Measurements from ENCODE around the gene WWC2.
"Not testable (repeated sequence)": the region's sequence is repeated elsewhere in the genome, so short reads cannot be mapped to it uniquely, and the experiment has no call there.

Gene WWC2

GRCh38 chr4:183101956-183102480 is 3.0 kb downstream of the WWC2 start:
- Histone ChIP-seq H3K27me3 (ENCODE audit: control insufficient read depth, insufficient read depth, low read length) (peaks cover 8% of the 10 kb centered on the region), H3K36me3 (ENCODE audit: control insufficient read depth, low read depth, low read length) (no peaks in the 10 kb centered on the region), H3K9me3 (ENCODE audit: control insufficient read depth, low read depth, low read length) (no peaks in the 10 kb centered on the region), H3K27ac (ENCODE audit: low read length) (no peak overlapping the region), H3K4me3 (ENCODE audit: low read length) (peak overlapping the region; percentile 86), H3K9ac (ENCODE audit: low read length) (no peak overlapping the region), H3K4me1 (ENCODE audit: control insufficient read depth, low read depth, low read length) (peaks cover 42% of the 10 kb centered on the region)

GRCh38 chr4:183105092-183105491 is 6.0 kb downstream of the WWC2 start:
- Histone ChIP-seq H3K4me1 (ENCODE audit: control insufficient read depth, low read depth, low read length) (peaks cover 53% of the 10 kb centered on the region), H3K9me3 (ENCODE audit: control insufficient read depth, low read depth, low read length) (no peaks in the 10 kb centered on the region), H3K27me3 (ENCODE audit: control insufficient read depth, insufficient read depth, low read length) (no peaks in the 10 kb centered on the region), H3K4me3 (ENCODE audit: low read length) (no peak overlapping the region), H3K27ac (ENCODE audit: low read length) (peak overlapping the region; percentile 35), H3K36me3 (ENCODE audit: control insufficient read depth, low read depth, low read length) (no peaks in the 10 kb centered on the region), H3K9ac (ENCODE audit: low read length) (no peak overlapping the region)

DNA sequence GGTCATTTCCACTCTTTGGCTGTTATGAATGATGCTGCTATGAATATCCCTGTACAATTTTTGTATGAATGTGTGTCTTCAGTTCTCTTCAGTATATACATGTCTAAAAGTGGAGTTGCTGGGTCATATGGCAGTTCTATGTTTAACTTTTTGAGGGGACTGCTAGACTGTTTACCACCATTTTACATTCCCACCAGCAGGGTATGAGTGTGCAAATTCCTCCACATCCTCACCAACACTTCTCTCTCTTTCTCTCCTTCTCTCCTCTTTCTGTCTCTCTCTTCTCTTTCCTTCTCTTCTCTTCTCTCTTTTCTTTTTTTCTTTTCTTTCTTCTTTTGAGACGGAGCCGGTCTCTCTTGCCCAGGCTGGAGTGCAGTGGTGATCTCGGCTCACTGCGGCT is 7.8 kb downstream of the WWC2 start:
- Histone ChIP-seq H3K27me3 (ENCODE audit: control insufficient read depth, insufficient read depth, low read length) (no peaks in the 10 kb centered on the region), H3K9ac (ENCODE audit: low read length) (no peak overlapping the region), H3K9me3 (ENCODE audit: control insufficient read depth, low read depth, low read length) (no peaks in the 10 kb centered on the region), H3K4me3 (ENCODE audit: low read length) (no peak overlapping the region), H3K36me3 (ENCODE audit: control insufficient read depth, low read depth, low read length) (no peaks in the 10 kb centered on the region), H3K4me1 (ENCODE audit: control insufficient read depth, low read depth, low read length) (peaks cover 49% of the 10 kb centered on the region), H3K27ac (ENCODE audit: low read length) (no peak overlapping the region)

GRCh38 chr4:183107891-183108459 is 8.9 kb downstream of the WWC2 start:
- H3K4me3 ChIP-seq (ENCODE audit: low read length), result no peak overlapping the region
- no peak overlapping the region for H3K9ac ChIP-seq (ENCODE audit: low read length)
- peaks cover 47% of the 10 kb centered on the region for H3K4me1 ChIP-seq (ENCODE audit: control insufficient read depth, low read depth, low read length)
- H3K9me3 ChIP-seq (ENCODE audit: control insufficient read depth, low read depth, low read length), result no peaks in the 10 kb centered on the region
- no peak overlapping the region for H3K27ac ChIP-seq (ENCODE audit: low read length)
- H3K27me3 ChIP-seq (ENCODE audit: control insufficient read depth, insufficient read depth, low read length), result no peaks in the 10 kb centered on the region
- no peaks in the 10 kb centered on the region for H3K36me3 ChIP-seq (ENCODE audit: control insufficient read depth, low read depth, low read length)

GRCh38 chr4:183110244-183110643 is 11.2 kb downstream of the WWC2 start:
- H3K27me3 ChIP-seq (ENCODE audit: control insufficient read depth, insufficient read depth, low read length), result no peaks in the 10 kb centered on the region
- H3K27ac ChIP-seq (ENCODE audit: low read length), result no peak overlapping the region
- H3K36me3 ChIP-seq (ENCODE audit: control insufficient read depth, low read depth, low read length), result no peaks in the 10 kb centered on the region
- H3K4me1 ChIP-seq (ENCODE audit: control insufficient read depth, low read depth, low read length), result peaks cover 56% of the 10 kb centered on the region
- no peak overlapping the region for H3K9ac ChIP-seq (ENCODE audit: low read length)
- H3K4me3 ChIP-seq (ENCODE audit: low read length), result no peak overlapping the region
- no peaks in the 10 kb centered on the region for H3K9me3 ChIP-seq (ENCODE audit: control insufficient read depth, low read depth, low read length)

DNA sequence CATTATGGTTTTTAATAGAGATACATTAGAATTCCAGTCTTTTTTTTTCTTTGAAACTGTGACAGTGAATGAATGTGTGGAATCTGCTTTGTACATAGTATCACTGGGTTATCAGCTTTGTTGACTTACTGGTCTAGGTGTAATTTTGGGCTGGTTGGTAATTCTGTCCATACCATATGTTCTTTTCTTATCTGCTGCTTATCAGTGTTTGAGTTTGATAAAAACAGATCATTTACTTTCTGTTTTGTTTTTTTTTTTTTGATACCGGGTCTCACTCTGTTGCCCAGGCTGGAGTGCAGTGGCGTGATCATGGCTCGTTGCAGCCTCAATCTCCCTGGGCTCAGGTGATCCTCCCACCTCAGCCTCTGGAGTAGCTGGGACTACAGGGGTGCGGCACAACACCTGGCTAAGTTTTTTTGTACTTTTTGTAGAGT is 12.4 kb downstream of the WWC2 start:
- no peaks in the 10 kb centered on the region for H3K36me3 ChIP-seq (ENCODE audit: control insufficient read depth, low read depth, low read length)
- no peaks in the 10 kb centered on the region for H3K27me3 ChIP-seq (ENCODE audit: control insufficient read depth, insufficient read depth, low read length)
- no peak overlapping the region for H3K9ac ChIP-seq (ENCODE audit: low read length)
- H3K9me3 ChIP-seq (ENCODE audit: control insufficient read depth, low read depth, low read length), result no peaks in the 10 kb centered on the region
- no peak overlapping the region for H3K4me3 ChIP-seq (ENCODE audit: low read length)
- no peak overlapping the region for H3K27ac ChIP-seq (ENCODE audit: low read length)
- H3K4me1 ChIP-seq (ENCODE audit: control insufficient read depth, low read depth, low read length), result peaks cover 62% of the 10 kb centered on the region

DNA sequence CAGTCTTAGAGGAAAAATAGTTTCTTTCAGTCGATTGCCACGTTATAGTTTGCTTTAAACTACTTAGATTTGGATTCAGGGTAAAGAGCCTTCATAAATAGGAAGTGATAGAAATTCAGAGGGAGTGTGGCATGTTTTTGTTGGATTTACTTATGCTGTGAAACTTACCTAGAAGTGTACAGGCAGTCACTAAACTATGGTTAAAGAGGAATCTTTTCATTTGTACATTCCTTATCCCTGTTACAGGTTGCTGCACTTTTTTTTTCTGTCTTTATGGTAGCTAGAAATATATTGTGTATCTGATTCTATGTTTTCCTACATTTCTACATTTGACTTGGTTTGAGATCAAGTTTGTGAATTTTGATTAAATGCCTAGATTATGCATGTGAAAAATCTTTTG is 19.1 kb downstream of the WWC2 start:
- Histone ChIP-seq H3K9me3 (ENCODE audit: control insufficient read depth, low read depth, low read length) (no peaks in the 10 kb centered on the region), H3K4me3 (ENCODE audit: low read length) (peak overlapping the region; percentile 46), H3K27me3 (ENCODE audit: control insufficient read depth, insufficient read depth, low read length) (no peaks in the 10 kb centered on the region), H3K4me1 (ENCODE audit: control insufficient read depth, low read depth, low read length) (peaks cover 59% of the 10 kb centered on the region), H3K27ac (ENCODE audit: low read length) (peak overlapping the region; percentile 86), H3K36me3 (ENCODE audit: control insufficient read depth, low read depth, low read length) (no peaks in the 10 kb centered on the region), H3K9ac (ENCODE audit: low read length) (peak overlapping the region; percentile 26)

- no peaks in the 10 kb centered on the region for H3K9me3 ChIP-seq (ENCODE audit: control insufficient read depth, low read depth, low read length)
- peaks cover 55% of the 10 kb centered on the region for H3K4me1 ChIP-seq (ENCODE audit: control insufficient read depth, low read depth, low read length)
- H3K9ac ChIP-seq (ENCODE audit: low read length), result peak overlapping the region; percentile 26
- H3K4me3 ChIP-seq (ENCODE audit: low read length), result peak overlapping the region; percentile 46
- H3K36me3 ChIP-seq (ENCODE audit: control insufficient read depth, low read depth, low read length), result no peaks in the 10 kb centered on the region
- peak overlapping the region; percentile 86 for H3K27ac ChIP-seq (ENCODE audit: low read length)
- H3K27me3 ChIP-seq (ENCODE audit: control insufficient read depth, insufficient read depth, low read length), result no peaks in the 10 kb centered on the region
These were observed 19.5 kb downstream of the WWC2 start for GRCh38 chr4:183118585-183118984.

GRCh38 chr4:183121660-183122059 is 22.6 kb downstream of the WWC2 start:
- H3K36me3 ChIP-seq (ENCODE audit: control insufficient read depth, low read depth, low read length); H3K9ac ChIP-seq (ENCODE audit: low read length); H3K4me3 ChIP-seq (ENCODE audit: low read length); H3K9me3 ChIP-seq (ENCODE audit: control insufficient read depth, low read depth, low read length); H3K27ac ChIP-seq (ENCODE audit: low read length); H3K27me3 ChIP-seq (ENCODE audit: control insufficient read depth, insufficient read depth, low read length): not testable (repeated sequence)
- H3K4me1 ChIP-seq (ENCODE audit: control insufficient read depth, low read depth, low read length), result peaks cover 28% of the 10 kb centered on the region

GRCh38 chr4:183124228-183124627 is 25.2 kb downstream of the WWC2 start:
- Histone ChIP-seq H3K27me3 (ENCODE audit: control insufficient read depth, insufficient read depth, low read length) (no peaks in the 10 kb centered on the region), H3K36me3 (ENCODE audit: control insufficient read depth, low read depth, low read length) (no peaks in the 10 kb centered on the region), H3K4me1 (ENCODE audit: control insufficient read depth, low read depth, low read length) (peaks cover 11% of the 10 kb centered on the region), H3K9ac (ENCODE audit: low read length) (no peak overlapping the region), H3K27ac (ENCODE audit: low read length) (no peak overlapping the region), H3K4me3 (ENCODE audit: low read length) (no peak overlapping the region), H3K9me3 (ENCODE audit: control insufficient read depth, low read depth, low read length) (no peaks in the 10 kb centered on the region)

- H3K27me3 ChIP-seq (ENCODE audit: control insufficient read depth, insufficient read depth, low read length), result no peaks in the 10 kb centered on the region
- no peak overlapping the region for H3K9ac ChIP-seq (ENCODE audit: low read length)
- peaks cover 5% of the 10 kb centered on the region for H3K4me1 ChIP-seq (ENCODE audit: control insufficient read depth, low read depth, low read length)
- H3K4me3 ChIP-seq (ENCODE audit: low read length), result no peak overlapping the region
- no peak overlapping the region for H3K27ac ChIP-seq (ENCODE audit: low read length)
- H3K36me3 ChIP-seq (ENCODE audit: control insufficient read depth, low read depth, low read length), result no peaks in the 10 kb centered on the region
- H3K9me3 ChIP-seq (ENCODE audit: control insufficient read depth, low read depth, low read length), result no peaks in the 10 kb centered on the region
These were observed 25.8 kb downstream of the WWC2 start for GRCh38 chr4:183124865-183125264.

- Histone ChIP-seq H3K27me3 (ENCODE audit: control insufficient read depth, insufficient read depth, low read length) (no peaks in the 10 kb centered on the region), H3K9me3 (ENCODE audit: control insufficient read depth, low read depth, low read length) (no peaks in the 10 kb centered on the region), H3K4me3 (ENCODE audit: low read length) (no peak overlapping the region), H3K36me3 (ENCODE audit: control insufficient read depth, low read depth, low read length) (no peaks in the 10 kb centered on the region), H3K9ac (ENCODE audit: low read length) (no peak overlapping the region), H3K27ac (ENCODE audit: low read length) (no peak overlapping the region), H3K4me1 (ENCODE audit: control insufficient read depth, low read depth, low read length) (peaks cover 4% of the 10 kb centered on the region)
These were observed 30.1 kb downstream of the WWC2 start for GRCh38 chr4:183129125-183129524.
